ENCODE measurements around the gene GPN2. TPM values are rescaled to one million over a fixed set of nuclear protein-coding genes. Genes with fewer than 3 reads are reported as not detected.

GPN2 gene
- total and polyA plus RNA-seq, 9 of the 15 experiments (the other 6 are each of a cell fraction or from before 2014, with no cell fraction given), result 9.9 to 58.8 (median 20.4) TPM

DNA sequence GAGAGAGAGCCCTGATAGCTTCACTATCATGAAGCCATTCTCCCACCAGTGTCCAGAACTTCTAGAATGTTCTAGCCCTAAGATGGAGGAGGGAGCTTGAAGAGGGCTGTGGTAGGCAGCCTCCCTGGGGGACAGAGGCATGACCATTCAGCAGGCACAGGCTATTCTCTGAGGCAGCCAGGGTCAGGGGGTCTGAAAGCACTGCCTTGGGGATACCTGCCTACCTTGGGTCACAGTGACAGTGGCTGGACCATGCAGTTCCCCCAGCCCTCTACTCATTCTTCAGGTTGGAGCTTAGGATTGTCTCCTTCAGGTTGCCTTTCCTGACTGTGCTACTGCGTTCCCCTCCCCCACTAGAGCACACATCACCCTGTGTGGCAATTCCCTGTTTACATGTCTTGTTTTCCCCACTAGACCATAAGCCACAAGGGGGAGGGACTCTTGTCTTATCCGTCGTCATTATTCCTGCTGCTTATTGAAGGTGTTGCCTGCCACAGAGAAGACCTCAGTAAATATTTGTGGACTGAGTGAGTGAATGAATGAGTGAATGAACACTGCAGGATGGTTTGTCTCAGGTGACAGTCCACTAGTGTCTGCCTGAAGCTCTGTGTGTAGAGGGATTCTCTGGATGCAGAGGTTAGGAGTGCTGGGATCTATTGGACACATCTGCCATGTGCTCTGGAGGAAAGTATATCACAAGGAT, 58.4 kb downstream of the GPN2 start:
- no peaks in the 10 kb centered on the region for H3K9me3 ChIP-seq (replicated peaks; ENCODE audit: control insufficient read depth, insufficient read depth, low read depth, low read length)
- peaks cover 41% of the 10 kb centered on the region for H3K79me2 ChIP-seq (ENCODE audit: control insufficient read depth, insufficient read depth, low read length)
- intact Hi-C loops (cut with micrococcal nuclease), result no loop called here
- H3K4me1 ChIP-seq (replicated peaks in 1 of 2; ENCODE audit: control insufficient read depth in 2 of 2, insufficient read depth in 2 of 2, low read length in 2 of 2), result peaks cover 29 to 35% of the 10 kb centered on the region in 2 experiments
- DNase-seq (ENCODE audit: extremely low read depth in 1 of 4, low spot score in 3 of 4) (peak in 1 of 4 experiments; percentile 31), ATAC-seq (no peak), FAIRE-seq (peak; percentile 79)
- in situ Hi-C loops (cut with MboI), result no loop called here
- no peaks in the 10 kb centered on the region for H3K27me3 ChIP-seq (ENCODE audit: control insufficient read depth in 2 of 2, insufficient read depth in 2 of 2, low read length in 2 of 2)
- peaks cover 16% of the 10 kb centered on the region; the same call in 1 of the 2 replicates for H4K20me1 ChIP-seq (replicated peaks; ENCODE audit: control insufficient read depth, insufficient read depth, low read length)
- peaks cover 10% of the 10 kb centered on the region for H3K9me1 ChIP-seq (ENCODE audit: control insufficient read depth, insufficient read depth, low read length)
- H3K4me2 ChIP-seq (ENCODE audit: insufficient read depth, low read length), result no peak overlapping the region
- H3K4me3 ChIP-seq, result no peak overlapping the region
- TF ChIP-seq FOXK2 (conservative IDR thresholded peaks at IDR 0.05 in 1 of 2, IDR thresholded peaks at IDR 0.05 in 1 of 2; ENCODE audit: low read depth in 2 of 2) (0 out of 4 replicates have a peak, but pooled peaks of 1 of the 2 experiments have one; percentile 42), ZNF398 (CRISPR knock-in tag; IDR thresholded peaks at IDR 0.05) (no peak), ZNF24 (IDR thresholded peaks at IDR 0.05) (peak; percentile 58; the same call in 1 of the 2 replicates), MECOM (CRISPR knock-in tag; IDR thresholded peaks at IDR 0.05) (no peak), CEBPB (tag; IDR thresholded peaks at IDR 0.05) (peak; percentile 68)
- H3K36me3 ChIP-seq (ENCODE audit: control insufficient read depth, insufficient read depth, low read length), result peaks cover 73% of the 10 kb centered on the region
- CTCF ChIA-PET (ENCODE audit: low intra/inter-chr PET ratio), result no interaction called here
- no peak overlapping the region; the same call in 2 of the 3 replicates for H3K27ac ChIP-seq (ENCODE audit: extremely low read depth, low read depth, low read length)
- peak overlapping the region in 1 of 2 experiments; percentile 29; a peak in 1 of 4 replicates for H3K9ac ChIP-seq (ENCODE audit: insufficient read depth in 1 of 2, low read depth in 2 of 2, low read length in 2 of 2)
- H2AFZ ChIP-seq (ENCODE audit: low read depth, low read length), result no peak overlapping the region
- BruUV-seq (replicated peaks), result no TSS peak
- POLR2A ChIA-PET, result interaction anchor here (0.6 to 1.8 kb wide), 6 partner anchors 10 to 181 kb away, joined by 3 to 6 read pairs (median 3); no protein-coding TSS in a partner anchor
- WGBS (ENCODE audit: insufficient coverage, low coverage, missing lambda C conversion rate), result 51% methylated on average over 3 of the region's 3 CpGs

All from K562 (cell line).